Esophagus squamous epithelium (tissue), 4 donors: ENCODE data around the gene SLC22A25.

Experiments used
- CTCF ChIP-seq, 6 experiments: fragments of 450-650 bp in 4 of 6; fragments of 200-600 bp in 2 of 6; sonication (generic) in 2 of 6; IDR thresholded peaks; one replicate each; pipeline ENCODE4 v1.5.1; 2016 to 2019; ENCODE audit warnings: antibody characterized with exemption in 6 of 6, mild to moderate bottlenecking in 4 of 6, moderate library complexity in 4 of 6
- POLR2A ChIP-seq, 4 donors: fragments of 450-650 bp; IDR thresholded peaks; one replicate each; pipeline ENCODE4 v1.6.1; 2017; ENCODE audit warnings: antibody characterized with exemption in 4 of 4, mild to moderate bottlenecking in 4 of 4, moderate library complexity in 3 of 4

GRCh38 chr11:63240791-63241379, 2.5 kb downstream of the SLC22A25 start:
- TF ChIP-seq CTCF (IDR thresholded peaks at IDR 0.05) (no peak), POLR2A (IDR thresholded peaks at IDR 0.05) (no peak)
